K562 (cell line): Measurements from ENCODE around the gene RACGAP1. TPM values are rescaled to one million over a fixed set of nuclear protein-coding genes. Genes with fewer than 3 reads are reported as not detected.

Experiments used
- CBX8 ChIP-seq: fragments of 200-600 bp; sonication (generic); IDR thresholded peaks from 2 replicates; pipeline ENCODE4 v1.6.1; 2012; ENCODE audit warnings: borderline replicate concordance, mixed run types, low read depth, mild to moderate bottlenecking, moderate library complexity, mixed read lengths, low read length, control low read depth, inconsistent platforms; ENCODE audit not compliant: poor library complexity, severe bottlenecking; ENCODE audit errors: extremely low read depth
- CREB3L1 ChIP-seq: fragments of 450-650 bp; IDR thresholded peaks from 2 replicates; pipeline ENCODE4 v1.6.1; 2014; ENCODE audit warnings: low read depth, mild to moderate bottlenecking, moderate library complexity, borderline replicate concordance
- CTCFL ChIP-seq: IDR thresholded peaks from 2 replicates; pipeline ENCODE4 v1.6.1; 2011; ENCODE audit warnings: borderline replicate concordance, low read depth, mild to moderate bottlenecking, moderate library complexity, low read length; ENCODE audit not compliant: insufficient read depth, poor library complexity, severe bottlenecking
- DEAF1 ChIP-seq: fragments of 450-650 bp; formaldehyde crosslinking; IDR thresholded peaks from 2 replicates; pipeline ENCODE4 v1.4.0; 2020; ENCODE audit warnings: mild to moderate bottlenecking, moderate library complexity
- ERF ChIP-seq: fragments of 450-650 bp; formaldehyde crosslinking; IDR thresholded peaks from 2 replicates; pipeline ENCODE4 v1.4.0; 2020; ENCODE audit warnings: mild to moderate bottlenecking, mixed read lengths
- FOXA1 ChIP-seq: fragments of 450-650 bp; IDR thresholded peaks from 2 replicates; pipeline ENCODE4 v1.6.1; 2016; ENCODE audit warnings: mild to moderate bottlenecking, borderline replicate concordance
- IRF2 ChIP-seq: sonication (generic); formaldehyde crosslinking; IDR thresholded peaks from 2 replicates; pipeline ENCODE4 v1.8.1; 2022; ENCODE audit warnings: mild to moderate bottlenecking, missing genetic modification reagents
- NFE2L1 ChIP-seq: fragments of 450-650 bp; IDR thresholded peaks from 2 replicates; pipeline ENCODE4 v1.6.1; 2016; ENCODE audit warnings: missing genetic modification characterization, low read depth, mild to moderate bottlenecking, missing compliant biosample characterization, moderate library complexity, borderline replicate concordance
- RBM17 ChIP-seq: fragments of 200-400 bp; formaldehyde crosslinking; IDR thresholded peaks from 2 replicates; pipeline ENCODE4 v1.6.1; 2017; ENCODE audit warnings: low read depth, mild to moderate bottlenecking, low read length, borderline replicate concordance
- ZHX1 ChIP-seq: fragments of 150-350 bp; conservative IDR thresholded peaks from 2 replicates; pipeline ENCODE4 v1.6.1; 2014; ENCODE audit warnings: low read length
- ZNF444 ChIP-seq: fragments of 250-450 bp; sonication (Bioruptor Pico); IDR thresholded peaks from 2 replicates; pipeline ENCODE4 v1.4.0; 2020; ENCODE audit warnings: mild to moderate bottlenecking, moderate library complexity
- ZNF449 ChIP-seq: fragments of 250-450 bp; sonication (Bioruptor Pico); IDR thresholded peaks from 2 replicates; pipeline ENCODE4 v1.8.0; 2022; ENCODE audit warnings: moderate library complexity, mild to moderate bottlenecking, inconsistent platforms
- polyA plus RNA-seq, 8 experiments: library from polyadenylated mRNA; depleted of rRNA in 4 of 8; stranded (reverse) in 5 of 8; unstranded in 3 of 8; fragments of >200 nt; fragmentation: Nextera tagmentation in 2 of 8; fragmentation: Illumina TruSeq in 1 of 8; extraction: Ambion mirVana in 2 of 8; extraction: Trizol in 1 of 8; gene quantifications; 2 replicates each; pipeline versions ENCODE4 v1.2.1 to v1.2.3, GENCODE V29; 2011 to 2014; ENCODE audit warnings: inconsistent platforms in 1 of 8, missing spikeins in 1 of 8
- total RNA-seq, 7 experiments: library from RNA; depleted of rRNA in 6 of 7; stranded (reverse); fragments of >200 nt in 6 of 7; fragmentation: Illumina TruSeq in 2 of 7; extraction: Trizol in 2 of 7; gene quantifications; 2 replicates each; pipeline versions ENCODE4 v1.2.1 to v1.2.3, GENCODE V29; 2011 to 2021; ENCODE audit warnings: low replicate concordance in 1 of 7

RACGAP1 gene
- total and polyA plus RNA-seq, 9 of the 15 experiments (the other 6 are each of a cell fraction or from before 2014, with no cell fraction given): 56.4 to 92.9 (median 71.8) TPM

- TF ChIP-seq ERF (CRISPR knock-in tag) (no peak), CBX8 (no peak), ZNF444 (peak; percentile 86), FOXA1 (no peak), RBM17 (no peak), ZHX1 (no peak), NFE2L1 (tag) (no peak), IRF2 (CRISPR knock-in tag) (no peak), DEAF1 (CRISPR knock-in tag) (no peak), CTCFL (peak; percentile 74), ZNF449 (CRISPR knock-in tag) (peak; percentile 51; the same call in 1 of the 2 replicates), CREB3L1 (no peak)
These were observed 25.3 kb upstream of the RACGAP1 start (continued) for GRCh38 chr12:50050410-50051098.
